HG03097 (cell line): ENCODE measurements around the gene CNOT6.
"Not testable (repeated sequence)": the region's sequence is repeated elsewhere in the genome, so short reads cannot be mapped to it uniquely, and the experiment has no call there.

Experiments used
- ATAC-seq: cut with Tn5 transposase; IDR thresholded peaks from one replicate; pipeline ENCODE4 v1.9.1; 2021; ENCODE audit not compliant: unreplicated experiment, low FRiP score

Gene CNOT6

GRCh38 chr5:180494060-180494509 is at the start of gene CNOT6:
Gene CNOT6, plus strand, starts transcription at chr5:180494379. Its CDS starts 34,898 bp downstream, at chr5:180529277.
- ATAC-seq, result peak; percentile 91

GRCh38 chr5:180454752-180455151 is 39.4 kb upstream of the CNOT6 start:
- ATAC-seq, result no peak

GRCh38 chr5:180455872-180456271 is 38.3 kb upstream of the CNOT6 start:
- no peak for ATAC-seq

- ATAC-seq, result no peak
These were observed 37.4 kb upstream of the CNOT6 start for GRCh38 chr5:180456792-180457191.

- not testable (repeated sequence) for ATAC-seq
These were observed 35.1 kb upstream of the CNOT6 start for GRCh38 chr5:180458852-180459673.

GRCh38 chr5:180459674-180460142 is 34.5 kb upstream of the CNOT6 start:
- not testable (repeated sequence) for ATAC-seq

- no peak for ATAC-seq
These were observed 33.3 kb upstream of the CNOT6 start for GRCh38 chr5:180460834-180461233.

GRCh38 chr5:180461303-180461702 is 32.9 kb upstream of the CNOT6 start:
- ATAC-seq, result no peak

- ATAC-seq, result no peak
These were observed 30.8 kb upstream of the CNOT6 start for GRCh38 chr5:180463216-180463900.

- ATAC-seq, result no peak
These were observed 30.1 kb upstream of the CNOT6 start for GRCh38 chr5:180463916-180464602.

GRCh38 chr5:180464603-180464970 is 29.6 kb upstream of the CNOT6 start:
- ATAC-seq, result no peak

- ATAC-seq, result not testable (repeated sequence)
These were observed 29.1 kb upstream of the CNOT6 start for GRCh38 chr5:180465052-180465451.

GRCh38 chr5:180466316-180466715 is 27.9 kb upstream of the CNOT6 start:
- ATAC-seq, result no peak

- no peak for ATAC-seq
These were observed 26.9 kb upstream of the CNOT6 start for GRCh38 chr5:180467028-180467975.

GRCh38 chr5:180467989-180468731 is 26.0 kb upstream of the CNOT6 start:
- ATAC-seq, result no peak

GRCh38 chr5:180468732-180469585 is 25.2 kb upstream of the CNOT6 start:
- ATAC-seq, result no peak

GRCh38 chr5:180469586-180469865 is 24.7 kb upstream of the CNOT6 start:
- ATAC-seq, result no peak

GRCh38 chr5:180469866-180470265 is 24.3 kb upstream of the CNOT6 start:
- no peak for ATAC-seq

GRCh38 chr5:180470361-180470760 is 23.8 kb upstream of the CNOT6 start:
- no peak for ATAC-seq
